Kidney epithelial cell (primary cell): ENCODE results near the gene HEG1. TPM values are rescaled to one million over a fixed set of nuclear protein-coding genes. Genes with fewer than 3 reads are reported as not detected.

Source experiments
- DNase-seq: peaks from one replicate; pipeline ENCODE4 v3.0.0-alpha.2; 2010; ENCODE audit warnings: low read depth
- H3K27me3 ChIP-seq: 2 replicates; pipeline ENCODE4 v1.6.0; 2011; ENCODE audit warnings: low read length; ENCODE audit not compliant: control insufficient read depth, insufficient read depth
- H3K36me3 ChIP-seq: 2 replicates; pipeline ENCODE4 v1.5.1; 2011; ENCODE audit warnings: low read length; ENCODE audit not compliant: control insufficient read depth, insufficient read depth
- H3K4me3 ChIP-seq: 2 replicates; pipeline ENCODE4 v1.5.1; 2011; ENCODE audit warnings: low read depth, mild to moderate bottlenecking, control low read depth, low read length
- total RNA-seq: library from RNA; depleted of rRNA; stranded (reverse); fragments of >200 nt; gene quantifications from 2 replicates; pipeline ENCODE4 v1.2.3, GENCODE V29; 2015
- TF ChIP-seq, protein P1 (sequence below): IDR thresholded peaks from 2 replicates; pipeline ENCODE4 v1.5.1; 2011; ENCODE audit warnings: mild to moderate bottlenecking, moderate library complexity, low read length, control low read depth, inconsistent platforms; ENCODE audit not compliant: insufficient read depth, poor library complexity, severe bottlenecking

The HEG1 gene
- total RNA-seq, 1 donor from 2014 or later, result 17.4 TPM

DNA sequence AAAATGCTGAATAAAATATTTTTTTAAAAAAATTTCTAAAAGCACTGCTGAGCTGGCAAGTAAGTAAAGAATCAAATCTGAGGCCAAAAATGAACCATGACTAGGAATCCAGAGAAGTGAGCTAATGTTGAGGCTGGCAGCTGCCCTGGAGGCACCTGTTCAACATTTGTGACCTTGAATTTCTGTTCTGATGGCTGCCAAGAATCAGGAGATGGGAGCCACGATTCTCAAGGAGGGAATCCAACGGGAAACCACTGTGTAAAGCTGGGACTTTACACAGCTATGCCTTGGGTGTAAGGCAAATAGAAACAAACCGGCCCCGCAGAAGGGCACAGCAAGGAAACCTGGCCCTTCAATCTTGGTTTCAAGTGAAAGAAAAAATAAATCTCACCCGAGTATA, 22.7 kb downstream of the HEG1 start:
- DNase-seq, result no peak
- H3K27me3 ChIP-seq, result no peaks in the 10 kb centered on the region
- no peak overlapping the region for H3K4me3 ChIP-seq
- peaks cover 2% of the 10 kb centered on the region for H3K36me3 ChIP-seq
- TF ChIP-seq, protein P1, sequence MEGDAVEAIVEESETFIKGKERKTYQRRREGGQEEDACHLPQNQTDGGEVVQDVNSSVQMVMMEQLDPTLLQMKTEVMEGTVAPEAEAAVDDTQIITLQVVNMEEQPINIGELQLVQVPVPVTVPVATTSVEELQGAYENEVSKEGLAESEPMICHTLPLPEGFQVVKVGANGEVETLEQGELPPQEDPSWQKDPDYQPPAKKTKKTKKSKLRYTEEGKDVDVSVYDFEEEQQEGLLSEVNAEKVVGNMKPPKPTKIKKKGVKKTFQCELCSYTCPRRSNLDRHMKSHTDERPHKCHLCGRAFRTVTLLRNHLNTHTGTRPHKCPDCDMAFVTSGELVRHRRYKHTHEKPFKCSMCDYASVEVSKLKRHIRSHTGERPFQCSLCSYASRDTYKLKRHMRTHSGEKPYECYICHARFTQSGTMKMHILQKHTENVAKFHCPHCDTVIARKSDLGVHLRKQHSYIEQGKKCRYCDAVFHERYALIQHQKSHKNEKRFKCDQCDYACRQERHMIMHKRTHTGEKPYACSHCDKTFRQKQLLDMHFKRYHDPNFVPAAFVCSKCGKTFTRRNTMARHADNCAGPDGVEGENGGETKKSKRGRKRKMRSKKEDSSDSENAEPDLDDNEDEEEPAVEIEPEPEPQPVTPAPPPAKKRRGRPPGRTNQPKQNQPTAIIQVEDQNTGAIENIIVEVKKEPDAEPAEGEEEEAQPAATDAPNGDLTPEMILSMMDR, result no peak

DNA sequence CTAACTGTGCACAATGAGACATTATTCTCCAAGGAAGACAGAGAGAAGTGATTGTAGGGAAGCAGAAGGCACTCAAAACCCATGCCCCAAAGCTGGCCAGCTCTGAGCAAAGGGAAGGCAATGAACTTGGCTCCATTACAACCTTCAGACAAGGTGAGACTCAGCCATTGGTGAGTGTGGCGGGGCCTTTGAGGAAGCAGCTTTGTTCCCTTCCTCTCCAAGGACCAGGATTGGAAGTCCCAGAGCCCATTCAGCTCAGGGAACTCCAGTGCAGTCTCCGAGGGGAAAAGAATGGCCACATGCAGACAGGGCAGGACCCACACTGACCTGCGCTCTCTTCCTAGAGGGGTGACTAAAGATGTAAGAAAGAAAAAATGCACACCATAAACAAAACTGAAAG, 23.1 kb downstream of the HEG1 start:
- Histone ChIP-seq H3K27me3 (no peaks in the 10 kb centered on the region), H3K4me3 (no peak overlapping the region), H3K36me3 (peaks cover 2% of the 10 kb centered on the region)
- TF ChIP-seq, protein P1, result no peak
- no peak for DNase-seq

DNA sequence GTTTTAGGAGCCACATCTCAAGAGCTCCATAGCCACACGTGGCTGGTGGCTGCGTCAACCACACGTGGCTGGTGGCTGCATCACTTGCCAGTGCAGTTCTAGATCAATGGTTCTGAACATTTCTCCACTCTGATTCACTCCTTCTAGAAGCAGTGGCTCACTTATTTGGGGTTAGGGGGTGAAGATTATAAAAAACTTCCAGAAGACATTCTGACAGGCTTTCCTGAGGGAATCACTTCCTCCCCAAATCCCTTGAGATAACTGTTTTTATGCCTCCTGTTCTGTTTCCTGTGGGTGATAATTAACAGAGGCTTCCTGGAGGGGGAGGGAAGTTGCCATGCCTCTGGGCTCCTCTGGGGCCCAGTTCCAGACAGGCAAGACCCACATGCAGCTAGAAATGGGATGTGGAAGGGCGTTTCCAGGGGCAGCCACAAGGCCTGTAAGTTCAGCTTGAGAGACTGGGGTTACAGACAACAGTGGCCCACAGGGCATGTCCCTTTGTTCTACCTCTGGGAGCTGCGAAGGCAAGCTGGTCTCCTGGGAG, 23.6 kb downstream of the HEG1 start:
- TF ChIP-seq, protein P1, result no peak
- no peak for DNase-seq
- H3K36me3 ChIP-seq, result peaks cover 2% of the 10 kb centered on the region
- no peak overlapping the region for H3K4me3 ChIP-seq
- H3K27me3 ChIP-seq, result no peaks in the 10 kb centered on the region

DNA sequence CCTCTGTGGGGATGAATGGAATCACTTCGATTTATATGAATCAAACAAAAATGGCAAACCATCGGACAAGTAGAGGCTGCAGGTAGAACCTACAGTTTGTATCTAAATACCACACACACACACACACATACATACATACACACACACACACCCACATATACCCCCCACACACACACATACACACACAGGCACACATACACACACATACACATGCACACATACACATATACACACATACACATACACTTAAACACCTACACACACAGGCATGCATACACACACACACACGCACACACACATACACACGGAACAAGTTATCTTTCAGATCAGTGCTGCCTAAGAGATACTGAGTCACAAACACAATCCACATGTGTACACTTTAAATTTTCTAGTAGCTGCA, 24.3 kb downstream of the HEG1 start:
- H3K36me3 ChIP-seq, result peaks cover 4% of the 10 kb centered on the region
- TF ChIP-seq, protein P1, result no peak
- H3K27me3 ChIP-seq, result no peaks in the 10 kb centered on the region
- H3K4me3 ChIP-seq, result no peak overlapping the region
- DNase-seq, result no peak

DNA sequence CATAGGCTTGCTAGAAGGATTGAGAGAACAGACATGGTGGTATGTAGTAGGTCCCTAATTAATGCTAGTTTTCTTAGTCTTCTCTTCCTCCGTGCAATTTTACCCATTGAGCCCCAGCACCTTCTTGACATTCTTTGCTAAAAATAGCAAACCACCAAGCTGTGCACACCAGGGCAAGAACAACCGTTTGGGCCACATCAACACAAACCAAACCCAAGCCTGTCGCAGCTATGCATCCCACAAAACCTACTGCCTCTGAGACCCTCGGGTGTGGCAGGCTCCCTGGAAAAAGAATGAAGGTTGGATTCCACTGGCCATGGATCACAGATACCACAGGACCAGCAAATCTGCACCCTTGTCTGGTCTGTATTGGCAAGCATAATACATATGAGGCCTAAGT, 27.1 kb downstream of the HEG1 start:
- H3K36me3 ChIP-seq, result peaks cover 4% of the 10 kb centered on the region
- DNase-seq, result no peak
- TF ChIP-seq, protein P1, result no peak
- no peaks in the 10 kb centered on the region for H3K27me3 ChIP-seq
- H3K4me3 ChIP-seq, result no peak overlapping the region

GRCh38 chr3:125025642-125026041, 30.2 kb downstream of the HEG1 start:
- Histone ChIP-seq H3K4me3 (no peak overlapping the region), H3K36me3 (peaks cover 4% of the 10 kb centered on the region), H3K27me3 (no peaks in the 10 kb centered on the region)
- DNase-seq, result no peak
- TF ChIP-seq, protein P1, result no peak
